ENCODE results near the gene CCSER1.
"Not testable (repeated sequence)": the region's sequence is repeated elsewhere in the genome, so short reads cannot be mapped to it uniquely, and the experiment has no call there.

The CCSER1 gene

DNA sequence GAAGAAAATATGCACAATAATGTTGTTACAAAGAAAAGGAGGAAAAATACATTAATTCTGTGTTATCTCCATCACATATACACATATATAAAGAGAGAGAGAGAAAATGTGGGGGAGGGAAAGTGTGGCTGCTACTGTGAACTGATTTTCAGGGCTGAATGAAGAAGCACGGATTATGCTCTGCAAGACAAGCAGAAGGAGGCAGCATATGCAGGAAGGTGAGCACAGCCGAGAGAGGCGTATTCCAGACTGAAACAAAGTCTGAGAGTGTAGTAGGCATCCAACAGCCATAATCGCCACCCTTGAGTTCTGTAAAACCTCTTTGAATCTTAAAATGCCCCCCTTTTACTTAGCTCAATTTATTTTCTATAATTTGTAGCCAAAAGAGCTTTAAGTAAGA is 1094.8 kb downstream of the CCSER1 start:
- no peak for DNase-seq

DNA sequence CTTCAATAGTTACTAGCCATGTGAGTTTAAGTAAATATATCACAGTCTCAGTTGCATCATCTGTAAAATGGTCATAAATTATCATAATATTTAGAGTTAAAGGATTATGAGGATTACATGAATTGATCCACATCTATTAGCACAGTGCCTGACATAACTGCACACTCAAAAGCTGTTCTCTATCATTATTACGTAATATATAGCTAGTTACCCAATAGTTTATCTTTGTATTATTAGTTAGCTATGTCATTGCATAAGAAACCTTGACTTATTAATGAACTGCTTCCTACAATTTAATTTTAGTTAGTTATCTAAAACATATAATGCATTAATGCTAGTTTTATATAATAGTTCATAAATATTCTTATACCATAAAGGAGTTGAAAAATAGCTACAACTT is 1099.7 kb downstream of the CCSER1 start:
- no peak for DNase-seq

DNA sequence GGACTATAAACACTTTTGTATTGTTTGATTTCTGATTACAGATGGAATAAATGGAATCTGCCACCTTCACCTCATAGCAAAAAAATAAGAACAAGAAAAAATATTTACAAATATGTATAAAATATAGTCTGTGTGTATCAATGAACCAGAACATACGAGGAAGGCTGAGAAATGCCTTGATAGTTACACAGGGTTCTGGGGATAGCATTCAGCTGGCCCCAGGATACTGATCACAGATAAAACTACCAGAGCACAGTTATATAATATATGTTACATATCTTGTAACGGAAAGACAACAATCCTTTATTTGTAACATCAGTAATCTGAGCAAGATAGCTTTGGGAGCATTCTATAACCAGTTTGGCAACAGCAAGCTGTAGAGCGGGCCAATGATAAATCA is 1101.5 kb downstream of the CCSER1 start:
- DNase-seq, result no peak

DNA sequence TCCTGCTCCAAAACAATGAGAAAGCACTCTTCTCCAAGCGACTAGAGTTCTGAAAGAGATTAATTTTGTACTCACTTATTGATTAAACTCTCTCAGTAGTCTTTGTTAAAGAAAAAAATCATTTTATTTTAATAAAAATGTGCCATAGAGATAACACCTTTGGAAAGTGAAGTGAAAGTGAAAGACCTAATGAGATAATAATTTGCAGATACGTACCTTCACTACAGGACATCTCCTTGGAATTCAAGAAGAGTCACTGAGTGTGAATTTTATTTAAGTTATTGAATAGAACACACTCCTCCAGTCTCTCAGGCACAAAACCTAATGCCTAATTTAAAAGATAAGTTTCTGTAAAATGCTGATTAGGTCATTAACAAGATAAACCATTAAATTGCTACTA is 1106.0 kb downstream of the CCSER1 start:
- no peak for DNase-seq

DNA sequence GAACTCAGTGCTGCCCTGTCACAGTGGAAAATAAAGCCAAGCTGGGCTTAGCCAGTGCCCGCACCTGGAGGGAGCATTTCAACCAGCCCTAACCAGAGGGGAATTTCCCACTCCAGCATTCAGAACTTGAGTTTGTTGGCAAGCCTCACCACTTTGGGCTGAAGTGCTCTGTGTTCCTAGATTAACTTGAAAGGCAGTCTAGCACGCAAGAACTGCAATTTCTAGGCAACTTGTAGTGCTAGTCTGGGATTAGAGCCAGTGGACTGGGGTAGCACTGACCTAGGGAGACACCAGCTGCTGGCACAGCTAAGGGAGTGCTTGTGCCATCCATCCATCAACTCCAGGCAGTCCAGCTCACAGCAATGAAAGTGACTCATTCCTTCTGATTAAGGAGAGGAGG is 1115.9 kb downstream of the CCSER1 start:
- DNase-seq, result no peak

DNA sequence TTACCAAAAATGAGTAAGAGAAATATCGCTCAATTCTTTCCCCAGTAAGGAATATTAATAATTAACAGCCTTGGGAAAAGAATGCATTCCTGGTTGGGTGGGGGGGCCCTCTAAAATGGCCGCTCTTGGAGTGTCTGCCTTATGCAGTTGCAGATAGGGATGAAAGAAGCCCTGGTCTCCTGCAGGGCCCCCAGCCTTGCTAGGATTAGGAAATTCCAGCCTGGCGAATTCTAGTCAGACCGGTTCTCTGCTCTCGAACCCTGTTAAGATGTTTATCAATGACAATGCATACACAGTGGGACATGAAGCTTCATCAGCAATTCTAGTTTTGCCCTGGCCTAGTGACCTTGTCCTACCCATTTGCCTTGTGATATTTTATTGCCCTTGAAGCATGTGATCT is 1128.8 kb downstream of the CCSER1 start:
- no peak for DNase-seq

DNA sequence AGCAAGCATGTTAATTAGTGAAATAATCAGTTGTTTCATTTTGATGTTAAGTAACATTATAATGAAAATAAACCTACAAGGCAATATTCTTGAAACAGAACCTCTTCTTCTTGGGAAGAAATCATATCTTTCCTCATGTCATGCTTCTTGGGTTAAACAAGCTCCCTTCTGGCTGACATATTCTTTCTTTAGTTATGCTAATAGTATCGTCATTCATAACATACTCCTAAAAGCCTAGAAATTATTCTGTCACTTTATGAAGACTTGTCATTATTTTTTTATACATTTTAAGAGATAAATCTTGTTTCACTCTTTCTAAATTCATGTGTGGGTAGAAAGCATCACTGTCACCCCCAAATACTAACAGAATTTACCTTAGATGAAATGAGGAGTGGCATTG is 1129.6 kb downstream of the CCSER1 start:
- DNase-seq, result no peak

DNA sequence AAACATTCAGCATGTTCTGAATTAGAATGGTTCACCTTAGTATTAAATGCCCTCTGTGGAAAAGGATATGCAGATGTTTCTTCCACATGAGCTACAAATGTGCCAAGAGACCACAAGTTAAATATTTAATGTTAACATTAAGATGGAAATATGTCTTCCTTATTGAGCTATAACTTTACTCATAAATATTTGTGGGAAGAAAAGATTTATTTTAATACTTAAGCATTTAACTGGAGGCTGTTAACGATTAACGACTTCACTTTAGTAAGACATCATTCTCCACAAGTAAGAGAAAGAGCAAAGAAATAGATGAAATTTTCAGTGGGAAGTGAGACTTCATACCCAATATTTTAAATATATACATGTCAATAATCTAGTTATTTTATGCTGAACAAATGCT is 1130.5 kb downstream of the CCSER1 start:
- no peak for DNase-seq

DNA sequence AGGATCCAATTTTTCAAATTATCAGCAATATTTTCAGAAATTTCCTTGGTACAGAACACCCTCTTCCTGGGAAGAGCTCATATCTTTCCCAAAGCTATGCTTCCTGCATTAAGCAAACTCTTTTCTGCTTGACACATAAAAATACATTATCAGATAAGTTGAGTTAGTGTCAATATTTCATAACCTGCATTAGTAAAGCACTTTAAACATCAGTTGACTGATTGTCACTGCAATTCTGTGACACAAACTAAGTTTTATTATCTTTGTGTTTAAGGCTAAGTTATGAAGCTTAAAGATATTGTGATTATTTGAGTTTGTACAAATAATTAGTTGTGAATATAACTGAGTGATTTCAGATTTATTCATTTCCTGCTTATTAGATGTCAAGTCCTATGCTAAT is 1131.1 kb downstream of the CCSER1 start:
- no peak for DNase-seq

DNA sequence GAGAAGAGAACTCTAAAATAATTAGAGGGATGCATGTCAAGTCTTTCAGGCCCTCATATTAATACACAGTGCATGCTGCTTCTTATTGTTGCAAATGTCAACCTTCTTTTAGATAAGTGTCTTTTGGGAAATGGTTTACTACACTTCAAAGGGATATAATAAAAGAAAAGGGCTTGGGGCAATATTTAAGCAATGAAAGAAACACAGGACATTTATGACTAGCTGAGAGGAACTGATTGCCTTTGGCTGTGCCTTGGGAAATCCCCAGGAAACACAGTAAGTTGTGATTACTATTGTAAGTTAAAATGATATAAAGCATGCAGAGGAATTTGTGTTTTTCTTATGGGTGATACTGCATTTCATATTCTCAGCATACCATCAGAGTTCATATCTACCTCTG is 1140.3 kb downstream of the CCSER1 start:
- DNase-seq, result no peak

DNA sequence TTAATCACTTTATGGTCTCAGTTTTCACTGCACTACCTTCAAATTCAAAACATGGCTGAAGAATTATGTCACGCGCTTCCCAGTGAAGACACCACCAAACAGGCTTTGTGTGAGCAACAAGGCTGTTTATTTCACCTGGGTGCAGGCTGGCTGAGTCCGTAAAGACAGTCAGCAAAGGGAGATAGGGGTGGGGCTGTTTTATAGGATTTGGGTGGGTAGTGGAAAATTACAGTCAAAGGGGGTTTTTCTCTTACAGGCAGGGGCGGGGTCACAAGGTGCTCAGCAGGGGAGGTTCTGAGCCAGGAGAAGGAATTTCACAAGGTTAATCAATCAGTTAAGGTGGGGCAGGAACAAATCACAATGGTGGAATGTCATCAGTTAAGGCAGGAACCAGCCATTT is 1141.3 kb downstream of the CCSER1 start:
- not testable (repeated sequence) for DNase-seq

DNA sequence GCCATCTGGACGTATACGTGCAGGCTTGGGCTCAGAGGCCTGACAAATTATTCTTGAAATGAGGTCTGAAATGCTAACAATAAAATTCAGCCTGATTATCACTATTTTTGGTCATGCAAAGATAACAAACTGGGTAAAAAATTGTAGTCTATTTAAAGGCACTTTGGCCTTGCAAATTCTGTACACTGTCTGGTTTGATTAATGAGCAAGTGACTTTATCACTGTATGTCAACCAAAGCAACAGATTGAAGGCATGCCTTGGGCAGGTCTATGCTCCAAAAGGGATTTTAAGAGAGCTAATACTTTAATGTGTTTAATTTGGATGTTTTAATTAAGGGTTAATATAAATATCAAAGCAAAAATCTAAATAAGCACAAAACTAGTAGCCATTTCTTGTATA is 1141.7 kb downstream of the CCSER1 start:
- DNase-seq, result no peak

DNA sequence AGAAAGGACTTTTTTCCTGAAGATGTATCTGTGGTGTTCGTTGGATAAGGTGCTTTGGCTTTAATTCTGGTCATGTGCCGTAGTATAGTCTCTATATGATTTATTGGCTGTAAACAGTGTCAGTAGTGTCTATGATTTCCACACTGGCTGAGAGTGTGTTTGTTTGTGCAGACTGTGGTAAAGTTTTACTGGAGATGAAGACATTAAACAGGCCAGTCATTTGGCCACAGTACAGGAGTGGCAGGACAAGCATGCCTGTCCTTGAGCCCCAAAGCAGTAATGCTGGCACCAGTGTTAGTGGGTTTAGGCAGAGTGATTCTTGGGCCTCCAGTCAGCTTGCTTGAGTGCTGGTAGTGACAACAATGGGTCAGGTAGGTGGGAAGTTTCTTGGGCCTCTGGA is 1152.7 kb downstream of the CCSER1 start:
- DNase-seq, result no peak

DNA sequence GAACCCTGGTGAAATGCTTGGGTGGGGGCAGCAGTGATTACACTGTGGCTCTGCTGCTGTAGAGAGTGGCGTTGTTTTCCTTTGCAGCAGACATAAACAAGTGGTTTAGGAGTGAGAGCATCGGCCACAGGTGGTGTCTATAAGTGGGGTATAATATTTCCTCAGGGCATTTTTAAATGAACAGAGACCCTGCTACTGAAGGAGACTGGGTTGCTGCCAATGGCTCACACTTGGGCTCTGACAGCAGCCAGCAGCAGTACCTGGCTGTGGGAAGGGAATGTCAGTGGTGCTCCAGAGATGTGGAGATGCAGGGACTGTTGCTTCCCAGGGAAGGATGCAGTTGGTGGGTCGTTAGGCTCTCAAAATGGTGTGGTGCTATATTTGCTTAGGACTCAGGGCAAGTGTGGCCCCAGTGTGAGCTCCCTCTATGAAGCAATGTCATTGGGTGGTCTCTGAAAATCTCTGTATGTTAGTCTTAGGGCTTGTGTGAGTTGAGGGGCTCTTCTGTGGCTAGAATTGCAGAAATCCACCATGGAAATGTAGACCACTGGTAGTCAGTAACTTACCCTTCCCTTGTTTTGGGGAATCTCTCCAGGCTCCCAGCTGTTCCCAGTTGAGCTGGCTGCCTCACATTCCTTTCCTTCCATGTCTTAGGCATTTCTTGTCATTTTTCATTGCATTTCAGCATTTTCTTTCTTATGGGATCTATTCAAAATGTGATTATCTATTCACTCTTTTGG is 1153.5 kb downstream of the CCSER1 start:
- DNase-seq, result no peak

DNA sequence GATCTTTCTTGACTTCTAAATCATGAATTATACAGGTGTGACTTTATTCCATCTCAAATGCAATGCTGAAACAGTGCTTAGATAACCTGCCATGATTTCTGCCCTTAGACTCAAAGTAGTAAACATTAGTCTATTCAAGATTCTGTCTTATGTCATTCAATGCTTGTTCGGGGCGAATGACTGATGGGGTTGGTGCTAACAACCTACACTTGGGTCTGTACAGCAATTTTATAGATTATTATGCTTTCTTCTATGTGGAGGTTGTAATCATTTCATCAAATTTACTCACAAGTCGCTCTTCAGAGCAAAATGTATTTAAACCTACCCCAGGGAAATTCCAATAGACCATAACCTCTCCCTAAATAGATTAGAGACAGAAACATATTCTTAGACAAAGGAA is 1155.0 kb downstream of the CCSER1 start:
- DNase-seq, result no peak

DNA sequence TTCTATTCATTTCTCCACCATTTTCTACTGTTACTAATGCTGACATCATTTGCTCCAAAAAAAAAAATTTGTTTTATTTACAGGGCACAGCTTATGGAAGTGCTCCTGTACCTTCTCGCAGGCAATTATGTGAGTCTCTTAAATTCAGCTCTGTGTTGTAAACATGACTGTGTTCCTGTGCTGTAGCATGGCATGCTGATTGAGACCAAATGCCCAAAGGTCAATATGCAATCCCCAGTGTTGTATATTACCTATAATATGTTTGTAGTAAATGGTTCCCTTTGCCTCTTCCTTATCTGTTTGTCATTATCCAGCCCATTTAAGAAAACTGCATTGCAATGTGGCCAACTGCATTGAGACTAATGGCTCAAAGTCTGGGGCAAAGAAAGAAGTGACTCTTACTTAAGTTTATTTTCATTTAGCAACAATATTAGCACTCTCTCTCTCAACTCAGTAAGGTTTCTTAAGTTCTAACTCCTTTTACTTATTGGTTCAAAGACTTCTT is 1156.6 kb downstream of the CCSER1 start:
- no peak for DNase-seq

DNA sequence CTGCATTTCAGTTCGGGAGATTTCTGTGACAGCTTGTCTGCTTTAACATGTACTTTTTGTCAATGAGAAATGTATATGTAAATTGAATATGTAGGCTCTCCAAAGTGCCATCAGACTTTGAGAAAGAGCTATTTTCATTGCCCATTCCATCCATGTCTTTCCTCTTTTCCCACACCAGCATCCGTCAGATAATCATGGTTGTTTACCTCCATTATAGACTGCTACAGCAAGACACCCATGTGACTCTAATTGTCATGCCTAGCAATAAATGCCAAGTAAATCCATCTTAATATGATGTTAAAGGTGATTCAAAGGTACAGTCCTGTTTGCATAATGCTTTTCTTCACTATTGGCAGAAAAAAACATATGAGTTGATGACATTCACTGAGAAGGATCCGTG is 1157.3 kb downstream of the CCSER1 start:
- no peak for DNase-seq

DNA sequence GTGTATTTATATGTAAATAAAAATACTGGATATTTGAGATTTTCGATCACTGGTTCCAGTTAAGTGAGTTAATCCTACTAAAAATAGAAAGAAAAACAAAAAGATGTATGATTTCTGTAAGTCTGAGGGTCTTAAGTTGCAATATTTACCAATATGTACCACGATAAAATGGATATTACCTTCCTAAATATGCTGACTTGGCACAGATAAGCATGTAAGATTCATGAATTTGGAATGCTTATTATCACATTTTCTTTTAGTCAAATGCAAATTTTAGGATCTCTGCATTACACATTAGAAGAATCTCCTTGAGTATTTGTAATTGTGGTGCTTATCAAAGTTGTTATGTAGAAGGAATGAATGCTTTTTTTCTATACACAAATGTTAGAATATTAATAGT is 1158.3 kb downstream of the CCSER1 start:
- no peak for DNase-seq

DNA sequence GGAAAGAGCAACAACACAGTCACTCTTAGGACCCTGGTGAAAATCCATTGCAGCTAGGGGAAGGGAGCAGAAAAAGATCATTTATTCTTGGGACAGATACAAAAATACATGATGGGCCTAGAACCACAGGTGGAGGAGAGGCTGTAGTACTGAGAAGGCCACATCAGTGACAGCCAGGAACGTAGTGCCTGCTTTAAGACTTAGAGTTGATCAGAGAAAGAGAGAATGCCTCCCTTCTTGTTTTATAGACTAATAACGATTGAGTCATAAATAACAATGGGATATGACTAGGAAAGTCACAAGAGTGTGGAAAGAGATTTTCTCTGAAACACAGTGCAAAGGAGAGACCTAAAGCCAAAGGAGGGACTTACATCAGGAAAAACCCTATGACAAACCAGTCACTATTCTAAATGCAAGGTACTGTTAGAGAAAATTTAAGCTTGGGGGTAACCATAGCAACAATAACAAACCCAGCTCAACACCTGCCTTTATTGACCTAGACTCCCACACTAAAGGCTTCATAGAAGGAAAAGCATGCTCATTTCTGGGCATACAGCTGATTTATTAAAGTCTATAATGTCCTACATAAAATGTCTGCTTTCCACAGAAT is 1161.6 kb downstream of the CCSER1 start:
- no peak for DNase-seq

DNA sequence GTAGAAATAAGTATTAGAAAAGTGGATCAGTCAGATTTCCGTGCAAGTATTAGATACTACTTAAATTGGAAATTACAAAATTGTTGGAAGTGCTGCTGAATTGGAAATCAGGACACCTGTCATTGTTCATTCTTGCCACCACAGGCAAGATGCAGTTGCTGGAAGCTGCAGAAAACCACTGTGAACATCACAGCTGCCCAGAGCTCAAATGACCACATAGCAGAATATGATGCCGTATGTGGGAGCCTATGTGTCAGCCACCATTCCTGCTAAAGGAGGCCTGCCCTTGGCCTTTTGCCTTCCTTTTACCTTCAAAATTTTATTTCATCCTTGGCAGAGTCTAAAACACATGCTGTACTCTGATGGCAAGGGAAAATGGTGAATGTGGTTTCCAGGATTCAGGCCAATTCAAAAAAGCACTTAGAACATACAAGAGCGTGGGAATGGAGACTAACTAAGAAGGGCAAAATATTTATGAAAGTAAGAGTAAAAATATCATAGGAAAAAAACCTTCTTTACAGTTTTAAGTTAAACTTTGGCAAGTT is 1171.0 kb downstream of the CCSER1 start:
- no peak for DNase-seq

DNA sequence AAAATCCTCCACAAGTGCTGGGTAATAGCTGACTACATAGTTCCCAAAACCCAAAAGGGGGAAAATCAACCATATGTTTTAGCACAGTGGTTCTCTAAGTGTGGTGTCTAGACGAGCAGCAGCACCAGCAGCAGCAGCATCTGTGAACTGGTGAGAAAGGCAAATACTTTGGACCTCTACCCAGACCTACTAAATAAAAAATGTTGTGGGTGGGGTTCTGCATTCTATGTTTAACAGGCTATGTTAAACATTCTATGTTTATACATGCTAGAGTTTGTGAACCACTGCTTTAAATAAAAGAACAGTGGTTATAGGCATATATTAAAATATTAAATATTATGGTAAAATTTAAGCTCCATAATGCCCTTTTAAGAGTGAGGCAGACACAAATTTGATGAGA is 1171.6 kb downstream of the CCSER1 start:
- DNase-seq, result no peak

DNA sequence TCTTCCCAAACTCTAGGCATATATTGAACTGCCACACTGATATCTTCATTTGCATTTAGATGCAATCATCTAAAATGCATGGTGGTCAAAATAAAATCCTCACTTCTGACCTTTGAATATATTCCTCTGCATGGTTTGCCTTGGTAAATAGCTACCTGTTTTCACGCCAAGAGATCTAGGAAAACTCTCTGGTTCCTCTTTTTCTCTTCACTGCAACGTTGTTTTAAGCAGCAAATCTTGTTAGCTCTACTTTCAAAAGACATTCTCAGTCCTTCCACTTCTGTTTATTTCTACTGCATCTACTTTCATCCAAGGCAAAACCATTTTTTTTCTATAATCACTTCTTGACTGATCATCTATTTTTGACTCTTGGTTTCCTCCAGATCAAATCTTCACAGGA is 1174.9 kb downstream of the CCSER1 start:
- DNase-seq, result no peak

DNA sequence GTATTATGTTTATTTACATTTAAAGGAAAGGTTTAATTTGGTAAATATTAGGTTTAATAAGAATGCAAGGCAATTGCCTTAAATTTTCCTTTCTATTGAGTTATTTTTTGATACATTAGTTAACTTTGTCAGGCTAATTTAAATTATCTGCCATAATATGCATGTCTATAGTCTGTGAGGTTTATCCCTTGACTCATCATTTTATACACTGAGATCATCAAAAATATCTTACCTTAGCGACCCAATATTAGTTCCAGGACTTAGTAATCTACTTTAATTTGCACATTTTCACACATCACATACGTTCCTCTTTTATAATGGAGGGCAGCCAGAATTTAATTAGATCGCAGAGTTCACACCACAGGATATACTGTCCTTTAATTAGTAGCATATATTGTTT is 1177.1 kb downstream of the CCSER1 start:
- DNase-seq, result no peak

DNA sequence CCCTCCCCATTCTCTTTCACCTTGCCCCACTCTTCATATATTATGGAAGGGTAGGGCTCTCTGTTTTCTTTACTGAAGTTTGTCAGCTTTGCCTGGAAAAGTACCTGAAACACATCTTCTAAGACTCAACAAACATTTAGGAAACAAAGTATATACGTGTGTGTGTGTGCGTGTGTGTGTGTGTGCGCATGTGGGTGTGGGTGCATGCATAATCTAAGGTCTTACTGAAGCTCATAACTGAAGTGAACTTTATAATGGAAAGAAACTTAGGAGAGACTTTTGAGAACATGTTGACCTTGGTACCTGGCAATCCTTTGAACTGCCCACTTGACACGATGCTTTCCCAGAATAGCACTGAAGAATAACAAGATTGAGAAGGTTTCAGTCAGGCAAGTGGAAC is 1190.2 kb downstream of the CCSER1 start:
- no peak for DNase-seq

Data from inflammatory macrophage treated with lipopolysaccharide for 4 hours (primary cell).